GM13976 (cell line): ENCODE measurements around the gene C19orf67.

Source experiments
- DNase-seq: peaks from one replicate; pipeline ENCODE4 v3.0.0; 2012; ENCODE audit warnings: low spot score
- in situ Hi-C: fragments of 300-500 bp; cut with MboI; formaldehyde crosslinking; loops from one replicate; pipeline ENCODE4 v1.12.0; 2022; ENCODE audit warnings: low sequenced_read_pairs, mixed read lengths, inconsistent platforms; ENCODE audit not compliant: unreplicated experiment
- TF ChIP-seq, protein P1 (sequence below): IDR thresholded peaks from 2 replicates; pipeline ENCODE4 v1.5.1; 2012; ENCODE audit warnings: borderline replicate concordance, mild to moderate bottlenecking; ENCODE audit not compliant: insufficient read depth; ENCODE audit errors: extremely low read depth, missing control alignments, control extremely low read depth

Gene C19orf67

DNA sequence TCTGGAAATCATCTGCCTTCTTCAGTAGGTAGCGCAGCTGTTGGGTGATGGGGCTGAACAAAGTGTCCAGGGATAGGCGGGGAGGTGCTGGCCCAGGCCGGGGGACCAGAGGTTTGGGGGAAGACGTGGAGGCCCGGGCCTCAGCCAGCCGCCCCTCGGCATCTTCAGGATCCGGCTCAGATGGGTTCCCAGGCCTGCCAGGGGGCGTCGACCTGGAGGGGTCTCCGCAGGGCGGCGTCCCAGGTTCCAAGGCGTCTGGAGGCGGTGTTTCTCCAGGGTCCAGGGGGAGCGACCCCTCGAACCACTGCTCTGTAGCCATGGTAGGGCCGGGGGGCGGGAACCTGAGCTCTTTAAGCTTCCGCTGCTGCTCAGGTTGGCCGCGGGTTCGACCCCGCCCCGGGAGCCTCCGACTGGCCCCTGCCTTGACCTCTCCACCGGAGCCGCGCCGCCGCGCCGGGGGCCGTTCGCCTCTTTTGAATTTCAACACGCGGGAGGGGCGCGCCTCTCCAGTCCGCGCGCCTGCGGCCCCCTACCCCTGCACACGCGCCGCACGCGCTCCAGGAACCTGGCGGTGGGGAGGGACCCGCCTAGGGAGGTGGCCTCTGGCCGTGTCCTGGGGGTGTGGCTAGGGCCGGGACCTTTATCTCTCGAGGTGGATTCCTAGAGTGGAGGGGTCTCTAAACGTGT lies at the start of gene C19orf67:
TSS of gene C19orf67 (minus strand) at position 475 of the 687 bp plus-strand sequence. CDS start at position 319, 156 bp downstream.
- DNase-seq: no peak
- in situ Hi-C loops: no loop called here

DNA sequence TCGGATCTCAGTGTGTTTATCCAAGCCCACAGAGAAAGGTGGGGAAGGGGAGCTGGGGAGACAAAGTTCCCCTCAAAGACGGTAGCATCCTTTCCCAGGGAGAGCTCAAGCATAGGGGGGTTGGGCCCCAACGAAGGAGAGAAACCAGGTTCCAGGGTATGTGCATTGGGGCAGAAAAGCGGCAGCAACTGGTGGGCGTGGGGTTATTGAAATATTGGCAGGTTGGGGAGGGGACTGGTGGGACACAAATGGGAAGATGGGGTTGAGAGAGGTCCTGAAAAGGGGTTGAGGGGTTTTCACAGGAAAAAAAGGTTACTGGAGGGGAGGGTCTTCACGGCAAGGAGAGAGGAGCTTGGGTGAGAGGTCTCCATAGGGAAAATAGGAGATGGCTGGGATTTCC lies 49.8 kb upstream of the C19orf67 start:
- no peak for DNase-seq
- TF ChIP-seq, protein P1, sequence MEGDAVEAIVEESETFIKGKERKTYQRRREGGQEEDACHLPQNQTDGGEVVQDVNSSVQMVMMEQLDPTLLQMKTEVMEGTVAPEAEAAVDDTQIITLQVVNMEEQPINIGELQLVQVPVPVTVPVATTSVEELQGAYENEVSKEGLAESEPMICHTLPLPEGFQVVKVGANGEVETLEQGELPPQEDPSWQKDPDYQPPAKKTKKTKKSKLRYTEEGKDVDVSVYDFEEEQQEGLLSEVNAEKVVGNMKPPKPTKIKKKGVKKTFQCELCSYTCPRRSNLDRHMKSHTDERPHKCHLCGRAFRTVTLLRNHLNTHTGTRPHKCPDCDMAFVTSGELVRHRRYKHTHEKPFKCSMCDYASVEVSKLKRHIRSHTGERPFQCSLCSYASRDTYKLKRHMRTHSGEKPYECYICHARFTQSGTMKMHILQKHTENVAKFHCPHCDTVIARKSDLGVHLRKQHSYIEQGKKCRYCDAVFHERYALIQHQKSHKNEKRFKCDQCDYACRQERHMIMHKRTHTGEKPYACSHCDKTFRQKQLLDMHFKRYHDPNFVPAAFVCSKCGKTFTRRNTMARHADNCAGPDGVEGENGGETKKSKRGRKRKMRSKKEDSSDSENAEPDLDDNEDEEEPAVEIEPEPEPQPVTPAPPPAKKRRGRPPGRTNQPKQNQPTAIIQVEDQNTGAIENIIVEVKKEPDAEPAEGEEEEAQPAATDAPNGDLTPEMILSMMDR: no peak
- in situ Hi-C loops: no loop called here

More for the DNA sequence above, at the start of gene C19orf67:
- TF ChIP-seq, protein P1: no peak

DNA sequence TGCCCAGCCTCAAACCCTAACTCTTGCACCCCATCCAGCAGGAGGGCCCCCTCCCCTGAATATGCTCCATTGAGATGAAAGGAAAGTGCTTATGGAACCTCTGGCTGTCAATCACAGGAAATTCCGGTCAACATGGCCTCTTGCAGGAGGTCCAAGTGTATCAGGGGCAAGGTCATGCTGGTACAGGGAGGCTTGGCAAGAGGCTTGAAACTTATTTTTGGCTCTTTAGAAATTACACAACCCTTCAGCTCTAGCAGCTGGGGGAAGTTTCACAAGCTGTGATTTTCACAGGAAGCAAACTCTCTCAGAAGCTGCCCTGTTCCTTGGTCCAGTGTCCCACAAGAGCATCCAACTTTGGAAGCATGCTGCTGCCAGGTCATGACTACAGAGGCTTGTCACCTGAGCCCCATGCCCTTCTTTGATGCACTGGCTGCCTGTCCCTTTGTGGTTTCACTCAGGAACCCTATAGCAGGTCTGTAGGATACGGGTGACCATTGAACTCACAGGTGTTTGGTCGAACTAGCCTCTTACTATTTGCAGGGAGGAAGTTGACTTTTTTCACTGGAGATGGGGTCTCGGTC lies 42.4 kb upstream of the C19orf67 start:
- in situ Hi-C loops: no loop called here
- TF ChIP-seq, protein P1: no peak

GRCh38 chr19:14127176-14127575 lies 41.6 kb upstream of the C19orf67 start:
- TF ChIP-seq, protein P1: no peak
- in situ Hi-C loops: no loop called here

More for the DNA sequence above, 42.4 kb upstream of the C19orf67 start:
- no peak for DNase-seq

GRCh38 chr19:14122924-14123323 lies 37.3 kb upstream of the C19orf67 start:
- in situ Hi-C loops: no loop called here

More at GRCh38 chr19:14127176-14127575, 41.6 kb upstream of the C19orf67 start:
- no peak for DNase-seq

DNA sequence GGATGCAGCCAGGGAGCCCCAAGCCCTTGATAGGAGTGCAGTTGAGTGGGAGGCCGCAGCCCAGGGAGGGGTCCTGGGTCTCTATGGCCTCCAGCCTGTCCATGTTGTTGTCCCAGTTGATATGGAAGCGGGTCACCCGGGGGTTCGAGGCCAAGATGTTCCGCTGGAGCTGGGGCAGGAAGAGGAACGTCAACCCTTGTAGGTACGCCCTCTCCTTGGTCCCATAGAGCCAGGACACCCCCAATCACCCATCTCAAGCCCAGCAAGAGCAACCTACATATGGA lies 34.9 kb upstream of the C19orf67 start:
- TF ChIP-seq, protein P1: no peak
- no peak for DNase-seq
- in situ Hi-C loops: no loop called here

More at GRCh38 chr19:14122924-14123323, 37.3 kb upstream of the C19orf67 start:
- TF ChIP-seq, protein P1: no peak
- DNase-seq: no peak
